Right lung (tissue), 10 donors: ENCODE measurements around the gene ST8SIA3. TPM values are rescaled to one million over a fixed set of nuclear protein-coding genes. Genes with fewer than 3 reads are reported as not detected.

Experiments used
- DNase-seq, 2 donors: peaks; one replicate each; pipeline ENCODE4 v3.0.0-alpha.2; 2013
- long read RNA-seq, 8 donors: transcript quantifications; one replicate each; lab custom pipeline, GENCODE V29; 2026
- polyA plus RNA-seq, 5 donors: library from polyadenylated mRNA; unstranded; fragments of 120-200 nt; gene quantifications; one replicate each; pipeline versions ENCODE4 v1.2.1 to v1.2.3, GENCODE V29; 2013; ENCODE audit warnings: inconsistent platforms in 1 of 5, low replicate concordance in 1 of 5; ENCODE audit not compliant: insufficient read length in 5 of 5, insufficient read depth in 1 of 5

ST8SIA3 gene
- under 1 TPM; 0.06 to 0.28 (median 0.11) TPM for polyA plus RNA-seq
- long read RNA-seq, donor 1: 0 reads
- long read RNA-seq, donor 2: 0 reads
- long read RNA-seq, donor 3: 0 reads
- long read RNA-seq, donor 4: 0 reads
- long read RNA-seq, donor 5: 0 reads
- long read RNA-seq, donor 6: 0 reads
- long read RNA-seq, donor 7: 0 reads
- long read RNA-seq, donor 8: 0 reads

GRCh38 chr18:57352271-57352701 lies at the start of gene ST8SIA3:
Gene ST8SIA3 (plus strand): TSS chr18:57352557. CDS start chr18:57352847, 290 bp downstream.
- DNase-seq: no peak

- no peak for DNase-seq
Observed at GRCh38 chr18:57311472-57311871, 40.9 kb upstream of the ST8SIA3 start.

GRCh38 chr18:57312346-57313144 lies 39.8 kb upstream of the ST8SIA3 start:
- no peak for DNase-seq

- DNase-seq: no peak
Observed at GRCh38 chr18:57320603-57321002, 31.8 kb upstream of the ST8SIA3 start.

- DNase-seq: no peak
Observed at GRCh38 chr18:57325491-57326166, 26.7 kb upstream of the ST8SIA3 start.

GRCh38 chr18:57326718-57327323 lies 25.5 kb upstream of the ST8SIA3 start:
- no peak for DNase-seq

GRCh38 chr18:57328665-57329064 lies 23.7 kb upstream of the ST8SIA3 start:
- DNase-seq: no peak

- DNase-seq: no peak
Observed at GRCh38 chr18:57329856-57330255, 22.5 kb upstream of the ST8SIA3 start.

- DNase-seq: no peak
Observed at GRCh38 chr18:57331718-57332117, 20.6 kb upstream of the ST8SIA3 start.

GRCh38 chr18:57333940-57334339 lies 18.4 kb upstream of the ST8SIA3 start:
- no peak for DNase-seq

GRCh38 chr18:57334383-57334782 lies 18.0 kb upstream of the ST8SIA3 start:
- DNase-seq: no peak

GRCh38 chr18:57336343-57336742 lies 16.0 kb upstream of the ST8SIA3 start:
- no peak for DNase-seq

GRCh38 chr18:57337890-57338289 lies 14.5 kb upstream of the ST8SIA3 start:
- no peak for DNase-seq

- DNase-seq: no peak
Observed at GRCh38 chr18:57343833-57344232, 8.5 kb upstream of the ST8SIA3 start.

- no peak for DNase-seq
Observed at GRCh38 chr18:57346876-57347275, 5.5 kb upstream of the ST8SIA3 start.

GRCh38 chr18:57347784-57348183 lies 4.6 kb upstream of the ST8SIA3 start:
- no peak for DNase-seq

- DNase-seq: no peak
Observed at GRCh38 chr18:57352761-57353136, 392 bp downstream of the ST8SIA3 start.

GRCh38 chr18:57353137-57353939 lies 981 bp downstream of the ST8SIA3 start:
- no peak for DNase-seq

- DNase-seq: peak; percentile 36 to 50
Observed at GRCh38 chr18:57353940-57354461, 1.6 kb downstream of the ST8SIA3 start.

- DNase-seq: no peak
Observed at GRCh38 chr18:57359433-57359832, 7.1 kb downstream of the ST8SIA3 start.

- DNase-seq: no peak
Observed at GRCh38 chr18:57362714-57363113, 10.4 kb downstream of the ST8SIA3 start.
